ENCODE data around the gene DNLZ. TPM values are rescaled to one million over a fixed set of nuclear protein-coding genes. Genes with fewer than 3 reads are reported as not detected.

The DNLZ gene
- total RNA-seq, 3 donors from 2014 or later = 9.3 to 17.1 (median 10.8) TPM

- TF ChIP-seq CTCF (IDR thresholded peaks at IDR 0.05) = no peak
- peaks cover 8% of the 10 kb centered on the region for H3K4me1 ChIP-seq (ENCODE audit: low read depth)
- intact Hi-C loops (cut with DNase I, micrococcal nuclease) = no loop called here
- H3K36me3 ChIP-seq (ENCODE audit: low read depth) = no peaks in the 10 kb centered on the region
- no peaks in the 10 kb centered on the region for H3K9me3 ChIP-seq
- peak; percentile 91 for ATAC-seq
- peak; percentile 66 to 76 (median 67) for DNase-seq
- no peak overlapping the region for H3K4me3 ChIP-seq
Measured at GRCh38 chr9:136311051-136312008, 52.2 kb downstream of the DNLZ start.

GRCh38 chr9:136310273-136311030 is 53.1 kb downstream of the DNLZ start:
- peak; percentile 34 for ATAC-seq
- TF ChIP-seq CTCF (IDR thresholded peaks at IDR 0.05) = no peak
- Histone ChIP-seq H3K4me3 (no peak overlapping the region), H3K4me1 (ENCODE audit: low read depth) (peaks cover 8% of the 10 kb centered on the region), H3K9me3 (no peaks in the 10 kb centered on the region), H3K36me3 (ENCODE audit: low read depth) (no peaks in the 10 kb centered on the region)
- DNase-seq = peak in 1 of 3 donors; percentile 15
- intact Hi-C loops (cut with DNase I, micrococcal nuclease) = no loop called here

- DNase-seq (no peak), ATAC-seq (no peak)
- peaks cover 8% of the 10 kb centered on the region for H3K4me1 ChIP-seq (ENCODE audit: low read depth)
- H3K9me3 ChIP-seq = no peaks in the 10 kb centered on the region
- intact Hi-C loops (cut with DNase I, micrococcal nuclease) = no loop called here
- no peak for TF ChIP-seq CTCF (IDR thresholded peaks at IDR 0.05)
- H3K36me3 ChIP-seq (ENCODE audit: low read depth) = no peaks in the 10 kb centered on the region
- no peak overlapping the region for H3K4me3 ChIP-seq
Measured at GRCh38 chr9:136309806-136310220, 53.7 kb downstream of the DNLZ start.

Other genes starting within 250 kb of the DNLZ start
- 10 to 100 TPM; 47.4 to 54.1 (median 52.0) TPM for gene TMEM250, start 244.9 kb downstream of the DNLZ start, total RNA-seq
- gene LHX3, start 158.6 kb downstream of the DNLZ start, total RNA-seq = not detected
- 1 to 10 TPM; 6.1 to 8.1 (median 7.1) TPM for gene QSOX2, start 117.9 kb downstream of the DNLZ start, total RNA-seq
- gene CCDC187, start 59.6 kb downstream of the DNLZ start, total RNA-seq = under 1 TPM; 0.19 to 0.93 (median 0.48) TPM
- 10 to 100 TPM in 1 of 3 donors, 1 to 10 TPM in 2; 2.4 to 15.0 (median 4.2) TPM for gene GPSM1, start 36.2 kb downstream of the DNLZ start, total RNA-seq
- 1 to 10 TPM; 2.2 to 2.4 (median 2.2) TPM for gene CARD9, start 9.9 kb upstream of the DNLZ start, total RNA-seq
- gene SNAPC4, start 36.4 kb upstream of the DNLZ start, total RNA-seq = 1 to 10 TPM; 7.4 to 7.6 (median 7.6) TPM
- gene ENTR1, start 46.9 kb upstream of the DNLZ start, total RNA-seq = 10 to 100 TPM; 27.8 to 47.6 (median 33.2) TPM
- 10 to 100 TPM; 42.1 to 50.7 (median 45.1) TPM for gene PMPCA, start 46.9 kb upstream of the DNLZ start, total RNA-seq
- gene INPP5E, start 76.1 kb upstream of the DNLZ start, total RNA-seq = 10 to 100 TPM in 1 of 3 donors, 1 to 10 TPM in 2; 9.5 to 14.4 (median 9.6) TPM
- 10 to 100 TPM; 60.0 to 69.5 (median 69.3) TPM for gene SEC16A, start 119.3 kb upstream of the DNLZ start, total RNA-seq
- 100 to 1,000 TPM in 1 of 3 donors, 10 to 100 TPM in 2; 59.0 to 101 (median 72.6) TPM for gene NOTCH1, start 182.3 kb upstream of the DNLZ start, total RNA-seq